Suprapubic skin (tissue), 4 donors: Measurements from ENCODE around the gene NBAS. TPM values are rescaled to one million over a fixed set of nuclear protein-coding genes. Genes with fewer than 3 reads are reported as not detected.

Experiments used
- DNase-seq, 2 donors: peaks; one replicate each; pipeline ENCODE4 v3.0.0-alpha.2; 2019; ENCODE audit warnings: low spot score in 2 of 2
- H3K27ac ChIP-seq: fragments of 200-600 bp; sonication (generic); one replicate; pipeline ENCODE4 v1.5.1; 2019
- H3K27me3 ChIP-seq: fragments of 200-600 bp; sonication (generic); one replicate; pipeline ENCODE4 v1.5.1; 2019
- H3K36me3 ChIP-seq: fragments of 200-600 bp; sonication (generic); one replicate; pipeline ENCODE4 v1.5.1; 2019
- H3K4me1 ChIP-seq: fragments of 200-600 bp; sonication (generic); one replicate; pipeline ENCODE4 v1.5.1; 2019
- H3K4me3 ChIP-seq: fragments of 200-600 bp; sonication (generic); one replicate; pipeline ENCODE4 v1.5.1; 2019; ENCODE audit warnings: mild to moderate bottlenecking
- H3K9me3 ChIP-seq: fragments of 200-600 bp; sonication (generic); one replicate; pipeline ENCODE4 v1.5.1; 2019
- EP300 ChIP-seq: sonication (generic); formaldehyde crosslinking; IDR thresholded peaks from one replicate; pipeline ENCODE4 v1.6.1; 2017; ENCODE audit warnings: antibody characterized with exemption
- POLR2A ChIP-seq, 2 donors: fragments of 450-650 bp; IDR thresholded peaks; one replicate each; pipeline ENCODE4 v1.6.1; 2017; ENCODE audit warnings: antibody characterized with exemption in 2 of 2, mild to moderate bottlenecking in 2 of 2, moderate library complexity in 2 of 2
- POLR2AphosphoS5 ChIP-seq, 3 donors: sonication (generic); formaldehyde crosslinking; IDR thresholded peaks; one replicate each; pipeline ENCODE4 v1.6.1; 2017; ENCODE audit warnings: antibody characterized with exemption in 3 of 3
- WGBS: methylation state at CpG from one replicate; pipeline ENCODE4 v1.1.5; 2018; 5-methylcytosine and 5-hydroxymethylcytosine counted together
- total RNA-seq, 4 donors: library from RNA; depleted of rRNA; stranded (reverse); fragments of >200 nt; gene quantifications; one replicate each; pipeline ENCODE4 v1.1.0, GENCODE V29; 2016
- TF ChIP-seq, protein P1 (sequence below), 2 donors: fragments of 200-600 bp in 1 of 2; fragments of 450-650 bp in 1 of 2; sonication (generic) in 1 of 2; IDR thresholded peaks; one replicate each; pipeline ENCODE4 v1.5.1; 2016 to 2019; ENCODE audit warnings: antibody characterized with exemption in 2 of 2, mild to moderate bottlenecking in 1 of 2, moderate library complexity in 1 of 2

NBAS gene
- total RNA-seq, 4 donors from 2014 or later, result 44.4 to 48.4 (median 45.6) TPM

DNA sequence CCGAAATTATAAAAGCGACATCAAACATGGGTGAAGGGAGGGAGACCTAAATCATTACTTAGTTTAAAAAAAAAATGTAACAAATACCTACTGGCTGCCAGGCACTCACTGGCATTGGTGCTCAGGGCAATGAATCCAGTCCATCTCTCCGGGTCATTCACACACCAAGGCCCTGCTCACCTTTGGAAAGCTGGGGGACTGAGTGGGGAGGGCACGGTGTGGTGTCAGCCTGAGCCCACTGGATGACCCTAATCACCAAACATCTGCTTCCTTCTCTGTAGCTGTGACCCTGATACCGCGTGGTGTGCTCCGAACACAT lies 30.2 kb upstream of the NBAS start:
- no peaks in the 10 kb centered on the region for H3K27me3 ChIP-seq
- H3K9me3 ChIP-seq, result no peaks in the 10 kb centered on the region
- peaks cover 26% of the 10 kb centered on the region for H3K4me1 ChIP-seq
- peak overlapping the region; percentile 93 for H3K27ac ChIP-seq
- 19% methylated on average over 7 of the region's 7 CpGs for WGBS
- peak overlapping the region; percentile 84 for H3K4me3 ChIP-seq
- no peak for DNase-seq
- H3K36me3 ChIP-seq, result peaks cover 17% of the 10 kb centered on the region
- no peak for TF ChIP-seq POLR2A (IDR thresholded peaks at IDR 0.05)
- TF ChIP-seq, protein P1, sequence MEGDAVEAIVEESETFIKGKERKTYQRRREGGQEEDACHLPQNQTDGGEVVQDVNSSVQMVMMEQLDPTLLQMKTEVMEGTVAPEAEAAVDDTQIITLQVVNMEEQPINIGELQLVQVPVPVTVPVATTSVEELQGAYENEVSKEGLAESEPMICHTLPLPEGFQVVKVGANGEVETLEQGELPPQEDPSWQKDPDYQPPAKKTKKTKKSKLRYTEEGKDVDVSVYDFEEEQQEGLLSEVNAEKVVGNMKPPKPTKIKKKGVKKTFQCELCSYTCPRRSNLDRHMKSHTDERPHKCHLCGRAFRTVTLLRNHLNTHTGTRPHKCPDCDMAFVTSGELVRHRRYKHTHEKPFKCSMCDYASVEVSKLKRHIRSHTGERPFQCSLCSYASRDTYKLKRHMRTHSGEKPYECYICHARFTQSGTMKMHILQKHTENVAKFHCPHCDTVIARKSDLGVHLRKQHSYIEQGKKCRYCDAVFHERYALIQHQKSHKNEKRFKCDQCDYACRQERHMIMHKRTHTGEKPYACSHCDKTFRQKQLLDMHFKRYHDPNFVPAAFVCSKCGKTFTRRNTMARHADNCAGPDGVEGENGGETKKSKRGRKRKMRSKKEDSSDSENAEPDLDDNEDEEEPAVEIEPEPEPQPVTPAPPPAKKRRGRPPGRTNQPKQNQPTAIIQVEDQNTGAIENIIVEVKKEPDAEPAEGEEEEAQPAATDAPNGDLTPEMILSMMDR (IDR thresholded peaks at IDR 0.05), result no peak
- no peak for TF ChIP-seq EP300
- TF ChIP-seq POLR2AphosphoS5 (IDR thresholded peaks at IDR 0.05), result no peak

DNA sequence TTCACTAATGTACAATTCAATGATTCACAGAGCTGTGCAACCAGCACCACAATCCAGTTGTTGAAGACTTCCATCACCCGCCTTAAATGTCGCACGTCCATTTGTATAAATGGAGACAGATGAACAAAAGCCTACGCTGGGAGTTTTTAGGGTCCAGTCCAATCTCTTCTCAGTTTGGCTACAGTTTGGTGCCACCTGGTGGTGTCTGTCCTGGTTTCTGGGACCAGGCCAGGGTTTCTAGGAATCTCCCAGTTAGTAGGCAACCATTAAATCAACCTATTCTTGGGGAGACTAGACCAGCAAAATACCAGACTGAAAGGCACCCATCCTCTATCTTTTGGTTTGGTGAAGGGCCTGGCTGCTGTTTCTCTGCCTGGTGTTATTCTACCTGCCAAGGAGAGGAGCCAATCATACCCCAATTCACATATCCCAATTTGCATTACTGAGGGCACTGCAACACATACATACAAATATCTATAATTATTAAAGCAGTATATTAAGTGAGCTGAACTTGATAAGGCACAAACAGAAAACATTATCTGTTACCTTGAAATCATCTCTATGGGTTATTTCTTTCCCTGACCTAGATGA lies 27.3 kb upstream of the NBAS start:
- no peak for TF ChIP-seq POLR2A (IDR thresholded peaks at IDR 0.05)
- TF ChIP-seq, protein P1 (IDR thresholded peaks at IDR 0.05), result peak in 1 of 2 donors; percentile 40
- TF ChIP-seq EP300, result no peak
- TF ChIP-seq POLR2AphosphoS5 (IDR thresholded peaks at IDR 0.05), result no peak
- 37% methylated on average over 4 of the region's 4 CpGs for WGBS
- H3K9me3 ChIP-seq, result no peaks in the 10 kb centered on the region
- no peak overlapping the region for H3K4me3 ChIP-seq
- H3K36me3 ChIP-seq, result no peaks in the 10 kb centered on the region
- no peak for DNase-seq
- no peak overlapping the region for H3K27ac ChIP-seq
- peaks cover 17% of the 10 kb centered on the region for H3K4me1 ChIP-seq
- no peaks in the 10 kb centered on the region for H3K27me3 ChIP-seq

- Histone ChIP-seq H3K36me3 (no peaks in the 10 kb centered on the region), H3K4me3 (no peak overlapping the region), H3K27me3 (no peaks in the 10 kb centered on the region), H3K27ac (no peak overlapping the region), H3K4me1 (no peaks in the 10 kb centered on the region), H3K9me3 (no peaks in the 10 kb centered on the region)
- WGBS, result 75% methylated on average over 2 of the region's 2 CpGs
- DNase-seq, result no peak
- TF ChIP-seq POLR2A (IDR thresholded peaks at IDR 0.05) (no peak), EP300 (no peak), POLR2AphosphoS5 (IDR thresholded peaks at IDR 0.05) (no peak)
- TF ChIP-seq, protein P1 (IDR thresholded peaks at IDR 0.05), result no peak
Measured at GRCh38 chr2:15584767-15585469, 23.8 kb upstream of the NBAS start.

GRCh38 chr2:15584316-15584715 lies 23.2 kb upstream of the NBAS start:
- no peaks in the 10 kb centered on the region for H3K27me3 ChIP-seq
- no peak for DNase-seq
- no peak overlapping the region for H3K27ac ChIP-seq
- H3K9me3 ChIP-seq, result no peaks in the 10 kb centered on the region
- H3K4me3 ChIP-seq, result no peak overlapping the region
- H3K4me1 ChIP-seq, result no peaks in the 10 kb centered on the region
- TF ChIP-seq, protein P1 (IDR thresholded peaks at IDR 0.05), result no peak
- TF ChIP-seq EP300 (no peak), POLR2AphosphoS5 (IDR thresholded peaks at IDR 0.05) (no peak), POLR2A (IDR thresholded peaks at IDR 0.05) (no peak)
- no peaks in the 10 kb centered on the region for H3K36me3 ChIP-seq

GRCh38 chr2:15583826-15584225 lies 22.7 kb upstream of the NBAS start:
- no peak overlapping the region for H3K4me3 ChIP-seq
- TF ChIP-seq, protein P1 (IDR thresholded peaks at IDR 0.05), result no peak
- H3K27ac ChIP-seq, result no peak overlapping the region
- no peaks in the 10 kb centered on the region for H3K27me3 ChIP-seq
- no peak for DNase-seq
- no peaks in the 10 kb centered on the region for H3K36me3 ChIP-seq
- H3K9me3 ChIP-seq, result no peaks in the 10 kb centered on the region
- WGBS, result 67% methylated on average over 1 of the region's 1 CpG
- no peaks in the 10 kb centered on the region for H3K4me1 ChIP-seq
